ENCODE measurements around the gene DDC.

The DDC gene

DNA sequence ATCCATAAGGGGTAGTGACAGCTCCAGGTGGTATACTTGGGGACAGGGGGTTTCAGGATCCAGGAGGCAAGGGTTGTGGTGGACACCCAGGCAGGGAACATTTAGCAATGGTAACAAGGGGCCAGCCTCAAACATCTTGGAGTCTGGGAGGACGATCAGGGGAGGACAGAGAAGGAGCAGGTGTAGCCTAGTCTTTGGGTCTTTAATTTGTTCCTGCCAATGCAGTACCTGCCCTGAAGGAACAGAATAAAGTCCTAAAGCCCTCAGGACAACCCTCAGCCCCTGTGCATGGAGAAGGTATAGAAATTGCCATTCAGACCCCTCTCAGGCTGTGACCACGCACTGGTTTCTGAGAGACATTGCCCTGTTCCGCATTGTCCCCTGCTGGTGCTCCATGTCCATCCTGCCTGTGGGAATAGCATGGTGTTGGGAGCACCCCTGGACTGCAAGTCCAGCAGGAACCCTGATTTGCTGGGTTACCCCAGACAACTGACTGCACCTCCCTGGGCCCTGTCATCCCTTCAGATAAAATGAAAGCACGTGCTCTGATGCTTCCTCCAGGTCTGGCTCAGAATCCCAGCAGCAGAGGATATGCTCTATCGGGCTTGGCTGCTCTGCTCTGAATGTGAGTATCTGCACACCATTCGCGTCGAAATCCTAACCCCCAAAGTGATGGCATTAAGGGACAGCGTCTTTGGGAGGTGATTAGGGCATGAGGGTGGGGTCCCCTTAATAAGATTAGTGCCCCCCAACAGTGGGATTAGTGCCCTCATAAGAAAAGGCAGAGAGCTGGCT, 24.2 kb downstream of the DDC start:
- H3K9ac ChIP-seq (ENCODE audit: low read length) = no peak overlapping the region
- TF ChIP-seq, protein P1, sequence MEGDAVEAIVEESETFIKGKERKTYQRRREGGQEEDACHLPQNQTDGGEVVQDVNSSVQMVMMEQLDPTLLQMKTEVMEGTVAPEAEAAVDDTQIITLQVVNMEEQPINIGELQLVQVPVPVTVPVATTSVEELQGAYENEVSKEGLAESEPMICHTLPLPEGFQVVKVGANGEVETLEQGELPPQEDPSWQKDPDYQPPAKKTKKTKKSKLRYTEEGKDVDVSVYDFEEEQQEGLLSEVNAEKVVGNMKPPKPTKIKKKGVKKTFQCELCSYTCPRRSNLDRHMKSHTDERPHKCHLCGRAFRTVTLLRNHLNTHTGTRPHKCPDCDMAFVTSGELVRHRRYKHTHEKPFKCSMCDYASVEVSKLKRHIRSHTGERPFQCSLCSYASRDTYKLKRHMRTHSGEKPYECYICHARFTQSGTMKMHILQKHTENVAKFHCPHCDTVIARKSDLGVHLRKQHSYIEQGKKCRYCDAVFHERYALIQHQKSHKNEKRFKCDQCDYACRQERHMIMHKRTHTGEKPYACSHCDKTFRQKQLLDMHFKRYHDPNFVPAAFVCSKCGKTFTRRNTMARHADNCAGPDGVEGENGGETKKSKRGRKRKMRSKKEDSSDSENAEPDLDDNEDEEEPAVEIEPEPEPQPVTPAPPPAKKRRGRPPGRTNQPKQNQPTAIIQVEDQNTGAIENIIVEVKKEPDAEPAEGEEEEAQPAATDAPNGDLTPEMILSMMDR (IDR thresholded peaks at IDR 0.05; ENCODE audit: insufficient read depth, low read length, poor library complexity, severe bottlenecking) = no peak
- TF ChIP-seq EZH2phosphoT487 (conservative IDR thresholded peaks at IDR 0.05; ENCODE audit: low read length) = no peak
- no peak overlapping the region for H3K4me3 ChIP-seq (ENCODE audit: insufficient read depth, low read length, poor library complexity, severe bottlenecking)
- H3K27ac ChIP-seq (ENCODE audit: low read depth, low read length) = no peak overlapping the region
- no peaks in the 10 kb centered on the region for H3K9me3 ChIP-seq (ENCODE audit: insufficient read depth, low read length)
- H3K27me3 ChIP-seq (ENCODE audit: low read length) = no peaks in the 10 kb centered on the region
- H3K36me3 ChIP-seq (ENCODE audit: low read length) = no peaks in the 10 kb centered on the region
- H3K79me2 ChIP-seq (ENCODE audit: insufficient read depth, low read length) = no peaks in the 10 kb centered on the region
- no peak overlapping the region for H2AFZ ChIP-seq (ENCODE audit: low read depth, low read length, severe bottlenecking)
- no peaks in the 10 kb centered on the region for H4K20me1 ChIP-seq (ENCODE audit: low read depth, low read length)
- H3K4me2 ChIP-seq (ENCODE audit: low read depth, low read length, poor library complexity, severe bottlenecking) = no peak overlapping the region
- H3K9me2 ChIP-seq (replicated peaks; ENCODE audit: insufficient read depth, low read length) = no peaks in the 10 kb centered on the region
- H3F3A ChIP-seq (ENCODE audit: insufficient read depth) = no peaks in the 10 kb centered on the region

DNA sequence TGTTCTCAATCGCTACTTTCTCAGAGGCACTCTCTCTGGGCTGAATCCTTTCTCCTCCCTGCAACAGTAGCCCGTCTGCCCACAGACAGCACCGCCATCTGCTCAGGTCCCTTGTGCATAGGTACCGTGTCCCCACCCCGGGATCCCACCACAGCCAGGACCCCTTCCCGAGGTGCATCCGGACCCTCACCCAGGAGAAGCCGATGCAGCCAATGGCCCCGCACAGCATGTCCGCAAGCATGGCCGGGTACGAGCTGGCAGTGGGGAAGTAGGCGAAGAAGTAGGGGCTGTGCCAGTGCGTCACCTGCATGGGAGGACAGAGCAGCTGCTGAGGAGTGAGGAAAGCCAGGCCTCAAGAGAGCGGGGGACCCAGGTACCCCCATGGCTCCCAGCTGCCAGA, 25.5 kb downstream of the DDC start:
- H3K9ac ChIP-seq (ENCODE audit: low read length) = no peak overlapping the region
- no peaks in the 10 kb centered on the region for H3K9me2 ChIP-seq (replicated peaks; ENCODE audit: insufficient read depth, low read length)
- no peaks in the 10 kb centered on the region for H3F3A ChIP-seq (ENCODE audit: insufficient read depth)
- H3K4me2 ChIP-seq (ENCODE audit: low read depth, low read length, poor library complexity, severe bottlenecking) = no peak overlapping the region
- H4K20me1 ChIP-seq (ENCODE audit: low read depth, low read length) = no peaks in the 10 kb centered on the region
- H2AFZ ChIP-seq (ENCODE audit: low read depth, low read length, severe bottlenecking) = no peak overlapping the region
- TF ChIP-seq, protein P1 (IDR thresholded peaks at IDR 0.05; ENCODE audit: insufficient read depth, low read length, poor library complexity, severe bottlenecking) = no peak
- no peak for TF ChIP-seq EZH2phosphoT487 (conservative IDR thresholded peaks at IDR 0.05; ENCODE audit: low read length)
- H3K4me3 ChIP-seq (ENCODE audit: insufficient read depth, low read length, poor library complexity, severe bottlenecking) = no peak overlapping the region
- no peak overlapping the region for H3K27ac ChIP-seq (ENCODE audit: low read depth, low read length)
- no peaks in the 10 kb centered on the region for H3K79me2 ChIP-seq (ENCODE audit: insufficient read depth, low read length)
- H3K27me3 ChIP-seq (ENCODE audit: low read length) = no peaks in the 10 kb centered on the region
- H3K9me3 ChIP-seq (ENCODE audit: insufficient read depth, low read length) = no peaks in the 10 kb centered on the region
- no peaks in the 10 kb centered on the region for H3K36me3 ChIP-seq (ENCODE audit: low read length)

- Histone ChIP-seq H3F3A (ENCODE audit: insufficient read depth) (no peaks in the 10 kb centered on the region), H3K4me2 (ENCODE audit: low read depth, low read length, poor library complexity, severe bottlenecking) (no peak overlapping the region), H3K9ac (ENCODE audit: low read length) (no peak overlapping the region), H3K27me3 (ENCODE audit: low read length) (no peaks in the 10 kb centered on the region), H3K27ac (ENCODE audit: low read depth, low read length) (no peak overlapping the region), H3K9me3 (ENCODE audit: insufficient read depth, low read length) (no peaks in the 10 kb centered on the region), H3K9me2 (replicated peaks; ENCODE audit: insufficient read depth, low read length) (no peaks in the 10 kb centered on the region), H3K79me2 (ENCODE audit: insufficient read depth, low read length) (no peaks in the 10 kb centered on the region), H4K20me1 (ENCODE audit: low read depth, low read length) (no peaks in the 10 kb centered on the region), H2AFZ (ENCODE audit: low read depth, low read length, severe bottlenecking) (no peak overlapping the region), H3K4me3 (ENCODE audit: insufficient read depth, low read length, poor library complexity, severe bottlenecking) (no peak overlapping the region), H3K36me3 (ENCODE audit: low read length) (no peaks in the 10 kb centered on the region)
- TF ChIP-seq, protein P1 (IDR thresholded peaks at IDR 0.05; ENCODE audit: insufficient read depth, low read length, poor library complexity, severe bottlenecking) = no peak
- no peak for TF ChIP-seq EZH2phosphoT487 (conservative IDR thresholded peaks at IDR 0.05; ENCODE audit: low read length)
Measured at GRCh38 chr7:50538478-50538877, 26.7 kb downstream of the DDC start.
